H9 (cell line): ENCODE data around the gene DNAJC30. TPM values are rescaled to one million over a fixed set of nuclear protein-coding genes. Genes with fewer than 3 reads are reported as not detected.
A peak's percentile ranks its signal among the peaks of the same experiment; 100 is the strongest.

Experiments used
- DNase-seq: peaks from one replicate; pipeline ENCODE4 v3.0.0-alpha.2; 2017
- H2AFZ ChIP-seq: one replicate; pipeline ENCODE4 v1.6.1; 2013; ENCODE audit warnings: mild to moderate bottlenecking, low read length, control low read depth, moderate library complexity
- H2AK5ac ChIP-seq: 2 replicates; pipeline ENCODE4 v1.6.1; 2013; ENCODE audit warnings: low read length, control low read depth, mixed read lengths; ENCODE audit not compliant: insufficient read length
- H2BK120ac ChIP-seq: one replicate; pipeline ENCODE4 v1.6.1; 2013; ENCODE audit warnings: low read depth, mild to moderate bottlenecking, low read length, control low read depth, inconsistent platforms; ENCODE audit not compliant: poor library complexity, severe bottlenecking
- H2BK12ac ChIP-seq: 2 replicates; pipeline ENCODE4 v1.6.1; 2013; ENCODE audit warnings: low read length, control low read depth, mixed read lengths, low read depth; ENCODE audit not compliant: insufficient read length
- H2BK15ac ChIP-seq: 2 replicates; pipeline ENCODE4 v1.6.1; 2013; ENCODE audit warnings: low read depth, low read length, control low read depth
- H2BK20ac ChIP-seq: one replicate; pipeline ENCODE4 v1.6.1; 2013; ENCODE audit warnings: low read depth, mild to moderate bottlenecking, low read length, control low read depth, inconsistent platforms; ENCODE audit not compliant: poor library complexity, severe bottlenecking
- H2BK5ac ChIP-seq: 2 replicates; pipeline ENCODE4 v1.6.1; 2013; ENCODE audit warnings: low read length, control low read depth, mixed read lengths; ENCODE audit not compliant: insufficient read length
- H3K14ac ChIP-seq: 2 replicates; pipeline ENCODE4 v1.6.1; 2013; ENCODE audit warnings: low read length, control low read depth; ENCODE audit not compliant: insufficient read depth
- H3K18ac ChIP-seq: 2 replicates; pipeline ENCODE4 v1.6.1; 2013; ENCODE audit warnings: low read depth, mild to moderate bottlenecking, mixed read lengths, low read length, control low read depth; ENCODE audit not compliant: insufficient read length
- H3K23ac ChIP-seq: 2 replicates; pipeline ENCODE4 v1.6.1; 2013; ENCODE audit warnings: low read length, control low read depth, mixed read lengths, low read depth; ENCODE audit not compliant: insufficient read length
- H3K23me2 ChIP-seq: 2 replicates; pipeline ENCODE4 v1.6.1; 2013; ENCODE audit warnings: low read depth, mild to moderate bottlenecking, mixed read lengths, low read length, control low read depth; ENCODE audit not compliant: insufficient read length, poor library complexity, severe bottlenecking
- H3K27ac ChIP-seq: 2 replicates; pipeline ENCODE4 v1.5.1; 2013; ENCODE audit warnings: low read length, control low read depth, mixed read lengths, low read depth; ENCODE audit not compliant: insufficient read length
- H3K27me3 ChIP-seq: 2 replicates; pipeline ENCODE4 v1.6.1; 2013; ENCODE audit warnings: low read length, control low read depth, inconsistent platforms; ENCODE audit not compliant: insufficient read depth
- H3K4ac ChIP-seq: 2 replicates; pipeline ENCODE4 v1.6.1; 2013; ENCODE audit warnings: low read depth, mild to moderate bottlenecking, control low read depth, inconsistent platforms, low read length, moderate library complexity
- H3K4me1 ChIP-seq: 2 replicates; pipeline ENCODE4 v1.6.1; 2013; ENCODE audit warnings: low read length, control low read depth, inconsistent platforms; ENCODE audit not compliant: insufficient read depth
- H3K4me2 ChIP-seq: 2 replicates; pipeline ENCODE4 v1.6.1; 2013; ENCODE audit warnings: low read length, control low read depth, mixed read lengths; ENCODE audit not compliant: insufficient read length, insufficient read depth
- H3K56ac ChIP-seq: 2 replicates; pipeline ENCODE4 v1.6.1; 2013; ENCODE audit warnings: low read depth, mild to moderate bottlenecking, mixed read lengths, low read length, control low read depth; ENCODE audit not compliant: insufficient read length
- H3K79me1 ChIP-seq: 2 replicates; pipeline ENCODE4 v1.6.1; 2013; ENCODE audit warnings: low read depth, mild to moderate bottlenecking, moderate library complexity, low read length, control low read depth, inconsistent platforms; ENCODE audit not compliant: insufficient read depth, poor library complexity, severe bottlenecking
- H3K79me2 ChIP-seq: 2 replicates; pipeline ENCODE4 v1.6.1; 2013; ENCODE audit warnings: low read length, control low read depth, inconsistent platforms; ENCODE audit not compliant: insufficient read depth
- H3K9ac ChIP-seq: 2 replicates; pipeline ENCODE4 v1.6.1; 2013; ENCODE audit warnings: low read length, control low read depth, mixed read lengths; ENCODE audit not compliant: insufficient read length; ENCODE audit errors: extremely low read depth
- H3K9me3 ChIP-seq: one replicate; pipeline ENCODE4 v1.6.1; 2013; ENCODE audit warnings: low read depth, low read length, inconsistent platforms; ENCODE audit not compliant: control insufficient read depth
- H3T11ph ChIP-seq: one replicate; pipeline ENCODE4 v1.6.1; 2013; ENCODE audit warnings: mild to moderate bottlenecking, low read length, control low read depth, inconsistent platforms
- H4K20me1 ChIP-seq: one replicate; pipeline ENCODE4 v1.6.1; 2013; ENCODE audit not compliant: control insufficient read depth, insufficient read length, insufficient read depth
- H4K5ac ChIP-seq: 2 replicates; pipeline ENCODE4 v1.6.1; 2013; ENCODE audit warnings: low read depth, mild to moderate bottlenecking, mixed read lengths, low read length, control low read depth; ENCODE audit not compliant: insufficient read length
- H4K8ac ChIP-seq: replicated peaks from 2 replicates; pipeline ENCODE4 v1.6.1; 2013; ENCODE audit warnings: low read length, control low read depth, mixed read lengths, low read depth; ENCODE audit not compliant: insufficient read length
- H4K91ac ChIP-seq: 2 replicates; pipeline ENCODE4 v1.6.1; 2013; ENCODE audit warnings: low read depth, mild to moderate bottlenecking, moderate library complexity, mixed read lengths, low read length, control low read depth; ENCODE audit not compliant: insufficient read length
- H3K27ac Mint-ChIP-seq, 3 experiments: 2 replicates in 2 of 3; 3 replicates in 1 of 3; pipeline ENCODE4 v1.8.0; 2020 to 2021; ENCODE audit warnings: mixed read lengths in 3 of 3, mild to moderate bottlenecking in 1 of 3, moderate library complexity in 1 of 3
- H3K27me3 Mint-ChIP-seq: 2 replicates; pipeline ENCODE4 v1.8.0; 2021; ENCODE audit warnings: low read depth, mild to moderate bottlenecking, moderate library complexity, mixed read lengths
- H3K36me3 Mint-ChIP-seq, 3 experiments: 2 replicates in 2 of 3; 3 replicates in 1 of 3; pipeline ENCODE4 v1.8.0; 2020 to 2021; ENCODE audit warnings: low read depth in 3 of 3, mixed read lengths in 3 of 3; ENCODE audit not compliant: insufficient read depth in 1 of 3
- H3K4me1 Mint-ChIP-seq, 2 experiments: 2 replicates each; pipeline ENCODE4 v1.8.0; 2020; ENCODE audit warnings: mixed read lengths in 2 of 2
- H3K4me3 Mint-ChIP-seq, 2 experiments: 2 replicates in 1 of 2; 3 replicates in 1 of 2; pipeline ENCODE4 v1.8.0; 2020 to 2021; ENCODE audit warnings: mild to moderate bottlenecking in 2 of 2, mixed read lengths in 2 of 2, moderate library complexity in 1 of 2
- H3K9me3 Mint-ChIP-seq, 2 experiments: 2 replicates in 1 of 2; 3 replicates in 1 of 2; pipeline ENCODE4 v1.8.0; 2020; ENCODE audit warnings: mild to moderate bottlenecking in 2 of 2, mixed read lengths in 2 of 2, moderate library complexity in 1 of 2
- WGBS: extraction: QIAGEN DNeasy Blood & Tissue Kit; methylation state at CpG from one replicate; pipeline ENCODE4 v1.1.7; 2013; ENCODE audit warnings: missing lambda C conversion rate, low lambda C conversion rate, mixed read lengths; ENCODE audit not compliant: insufficient read length; ENCODE audit errors: extremely low coverage; 5-methylcytosine and 5-hydroxymethylcytosine counted together
- total RNA-seq: library from RNA; stranded (reverse); gene quantifications from 2 replicates; pipeline ENCODE4 v1.2.1, GENCODE V29; 2021
- TF ChIP-seq, protein P1 (sequence below): fragments of 200-600 bp; sonication (generic); conservative IDR thresholded peaks from 3 replicates; pipeline ENCODE4 v1.8.0; 2021; ENCODE audit warnings: antibody characterized with exemption, mild to moderate bottlenecking

DNAJC30 gene
- total RNA-seq, 1 experiment from 2014 or later: 8.1 TPM

GRCh38 chr7:73646785-73647724 lies 36.2 kb downstream of the DNAJC30 start:
- TF ChIP-seq, protein P1, sequence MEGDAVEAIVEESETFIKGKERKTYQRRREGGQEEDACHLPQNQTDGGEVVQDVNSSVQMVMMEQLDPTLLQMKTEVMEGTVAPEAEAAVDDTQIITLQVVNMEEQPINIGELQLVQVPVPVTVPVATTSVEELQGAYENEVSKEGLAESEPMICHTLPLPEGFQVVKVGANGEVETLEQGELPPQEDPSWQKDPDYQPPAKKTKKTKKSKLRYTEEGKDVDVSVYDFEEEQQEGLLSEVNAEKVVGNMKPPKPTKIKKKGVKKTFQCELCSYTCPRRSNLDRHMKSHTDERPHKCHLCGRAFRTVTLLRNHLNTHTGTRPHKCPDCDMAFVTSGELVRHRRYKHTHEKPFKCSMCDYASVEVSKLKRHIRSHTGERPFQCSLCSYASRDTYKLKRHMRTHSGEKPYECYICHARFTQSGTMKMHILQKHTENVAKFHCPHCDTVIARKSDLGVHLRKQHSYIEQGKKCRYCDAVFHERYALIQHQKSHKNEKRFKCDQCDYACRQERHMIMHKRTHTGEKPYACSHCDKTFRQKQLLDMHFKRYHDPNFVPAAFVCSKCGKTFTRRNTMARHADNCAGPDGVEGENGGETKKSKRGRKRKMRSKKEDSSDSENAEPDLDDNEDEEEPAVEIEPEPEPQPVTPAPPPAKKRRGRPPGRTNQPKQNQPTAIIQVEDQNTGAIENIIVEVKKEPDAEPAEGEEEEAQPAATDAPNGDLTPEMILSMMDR: no peak
- Histone ChIP-seq H3K9me3 (no peaks in the 10 kb centered on the region), H3K27me3 (peaks cover 4% of the 10 kb centered on the region; the same call in 1 of the 2 replicates), H2BK12ac (no peak overlapping the region), H4K5ac (no peak overlapping the region), H3K79me1 (no peaks in the 10 kb centered on the region), H2BK15ac (no peak overlapping the region), H2AFZ (no peak overlapping the region), H3K4me2 (peak overlapping the region; percentile 67), H3K4me1 (0 out of 2 replicates have a peak, but pooled peaks cover 3% of the 10 kb centered on the region), H3K27ac (no peak overlapping the region), H2BK5ac (no peak overlapping the region), H3K23ac (no peak overlapping the region), H3K4ac (no peak overlapping the region), H4K91ac (no peak overlapping the region), H3K56ac (no peak overlapping the region), H2BK120ac (no peak overlapping the region), H2BK20ac (no peak overlapping the region), H3K79me2 (no peaks in the 10 kb centered on the region), H3T11ph (no peak overlapping the region), H2AK5ac (no peak overlapping the region), H3K14ac (no peak overlapping the region; the same call in 1 of the 2 replicates), H3K18ac (peak overlapping the region; percentile 5), H3K9ac (no peak overlapping the region), H3K23me2 (peaks cover 8% of the 10 kb centered on the region), H4K20me1 (no peaks in the 10 kb centered on the region), H4K8ac (no peak overlapping the region)
- WGBS: no CpG with 5 or more reads among the region's 16 CpGs
- H3K27me3 Mint-ChIP-seq: peaks cover 81% of the 10 kb centered on the region
- peaks cover 9 to 30% of the 10 kb centered on the region in 2 experiments for H3K4me1 Mint-ChIP-seq
- peaks cover 0 to under 1% of the 10 kb centered on the region in 2 experiments; a peak in 2 of 5 replicates for H3K9me3 Mint-ChIP-seq
- no peak overlapping the region for H3K27ac Mint-ChIP-seq
- peaks cover 0 to 1% (median 0%) of the 10 kb centered on the region in 3 experiments; a peak in 2 of 7 replicates for H3K36me3 Mint-ChIP-seq
- peak overlapping the region; percentile 54 to 82 for H3K4me3 Mint-ChIP-seq
- DNase-seq: no peak
